GM18508 (cell line): ENCODE data around the gene ATG12.
"Not testable (repeated sequence)": the region's sequence is repeated elsewhere in the genome, so short reads cannot be mapped to it uniquely, and the experiment has no call there.

Source experiments
- ATAC-seq: cut with Tn5 transposase; IDR thresholded peaks from one replicate; pipeline ENCODE4 v1.9.1; 2021; ENCODE audit warnings: moderate number of reproducible peaks; ENCODE audit not compliant: insufficient read depth, unreplicated experiment

The ATG12 gene

DNA sequence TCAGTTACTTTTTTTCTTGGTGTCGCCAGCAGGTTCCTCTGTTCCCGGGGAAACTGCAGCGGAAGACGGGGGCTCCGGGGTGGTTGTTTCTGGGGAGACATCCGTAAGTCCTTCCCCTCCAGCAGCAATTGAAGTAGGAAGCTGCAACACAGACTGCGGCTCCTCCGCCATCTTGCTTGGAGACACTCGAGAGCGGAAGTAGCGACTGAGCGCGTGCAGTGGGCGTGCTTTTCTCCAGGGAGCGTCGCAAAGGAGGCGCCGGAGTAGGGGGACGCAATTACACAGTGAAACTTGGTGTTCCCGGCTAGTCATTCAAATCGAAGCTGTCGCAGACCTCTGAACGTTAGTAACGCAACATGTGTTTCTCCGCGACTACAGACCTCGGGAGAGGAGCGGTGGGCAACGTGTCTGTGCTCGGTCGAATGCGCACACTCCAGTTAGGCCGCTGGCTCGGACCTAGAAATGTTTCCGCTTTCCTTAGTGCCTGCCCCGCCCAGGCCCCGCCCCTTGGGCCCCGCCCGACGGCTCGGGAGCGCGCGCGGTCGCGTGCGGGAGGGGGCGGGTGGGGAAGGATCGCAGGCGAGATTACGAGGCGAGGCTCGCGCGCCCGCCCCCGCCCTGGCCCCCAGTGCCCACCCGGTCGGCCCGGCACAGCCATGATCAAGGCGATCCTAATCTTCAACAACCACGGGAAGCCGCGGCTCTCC, at the start of gene ATG12, which contains the start of gene AP3S1:
Gene ATG12 (minus strand): TSS at position 184 of the 707 bp plus-strand sequence. CDS start 13 bp downstream, at position 171.
Gene AP3S1 (plus strand): TSS at position 554 of the 707 bp plus-strand sequence. CDS start 103 bp downstream, at position 657.
- ATAC-seq: peak; percentile 61

DNA sequence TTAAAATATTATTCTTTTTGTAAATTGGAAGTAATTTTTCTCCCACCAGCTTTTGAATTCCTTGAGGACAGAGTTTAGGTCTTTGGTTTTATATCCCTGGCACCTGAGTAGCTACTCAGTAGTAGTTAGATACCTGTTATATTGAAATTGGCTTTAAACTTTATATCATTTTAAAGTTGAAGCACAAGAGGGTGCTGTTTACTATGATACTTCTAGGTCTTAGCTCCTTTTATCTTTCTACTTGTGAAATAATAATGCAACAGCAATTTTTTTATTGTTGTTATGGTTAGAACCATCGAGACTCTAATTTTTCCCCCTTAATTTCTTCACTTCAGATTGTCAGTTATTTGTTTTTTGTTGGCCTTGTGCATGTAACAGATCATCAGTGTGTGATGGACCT, 46.7 kb upstream of the ATG12 start:
- no peak for ATAC-seq

DNA sequence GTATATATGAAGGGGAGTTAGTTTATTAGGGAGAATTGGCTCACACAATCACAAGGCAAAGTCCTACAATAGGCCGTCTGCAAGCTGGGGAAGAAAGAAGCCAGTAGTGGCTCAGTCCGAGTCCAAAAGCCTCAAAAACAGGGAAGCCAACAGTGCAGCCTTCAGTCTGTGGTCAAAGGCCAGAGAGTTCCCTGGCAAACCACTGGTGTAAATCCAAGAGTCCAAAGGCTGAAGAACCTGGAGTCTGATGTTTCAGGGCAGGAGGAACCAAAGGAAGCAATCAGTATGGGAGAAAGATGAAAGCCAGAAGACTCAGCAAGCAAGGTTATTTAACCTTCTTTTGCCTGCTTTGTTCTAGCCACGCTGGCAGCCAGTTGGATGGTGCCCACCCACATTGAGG, 43.8 kb upstream of the ATG12 start:
- not testable (repeated sequence) for ATAC-seq

DNA sequence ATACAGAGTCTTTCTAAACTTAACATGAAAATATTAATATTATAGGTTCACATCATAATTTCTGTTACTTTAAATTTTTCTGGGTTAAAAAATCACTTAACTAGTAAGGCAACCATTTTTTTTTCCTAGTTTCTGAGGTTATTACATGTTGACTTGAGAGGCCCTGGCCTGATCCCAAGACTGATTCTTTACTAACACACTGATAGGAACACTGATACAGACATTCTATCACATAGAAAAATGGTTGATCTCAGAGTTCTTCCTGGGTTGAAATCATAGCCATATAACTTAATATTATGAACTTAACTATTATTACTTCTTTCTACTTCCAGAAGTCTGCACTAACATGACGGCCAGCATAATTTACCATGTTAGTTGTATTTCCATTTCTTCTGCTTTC, 43.3 kb upstream of the ATG12 start:
- ATAC-seq: no peak

DNA sequence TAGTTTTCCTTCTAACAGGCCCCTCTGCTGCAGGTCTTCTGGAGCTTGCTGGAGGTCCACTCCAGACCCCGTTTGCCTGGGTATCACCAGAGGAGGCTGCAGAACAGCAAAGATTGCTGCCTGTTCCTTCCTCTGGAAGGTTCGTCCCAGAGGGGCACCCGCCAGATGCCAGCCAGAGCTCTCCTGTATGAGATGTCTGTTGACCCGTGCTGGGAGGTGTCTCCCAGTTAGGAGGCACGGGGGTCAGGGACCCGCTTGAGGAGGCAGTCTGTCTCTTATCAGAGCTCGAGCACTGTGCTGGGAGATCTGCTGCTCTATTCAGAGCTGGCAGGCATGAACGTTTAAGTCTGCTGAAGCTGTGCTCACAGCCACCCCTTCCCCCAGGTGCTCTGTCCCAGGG, 41.1 kb upstream of the ATG12 start:
- ATAC-seq: not testable (repeated sequence)

DNA sequence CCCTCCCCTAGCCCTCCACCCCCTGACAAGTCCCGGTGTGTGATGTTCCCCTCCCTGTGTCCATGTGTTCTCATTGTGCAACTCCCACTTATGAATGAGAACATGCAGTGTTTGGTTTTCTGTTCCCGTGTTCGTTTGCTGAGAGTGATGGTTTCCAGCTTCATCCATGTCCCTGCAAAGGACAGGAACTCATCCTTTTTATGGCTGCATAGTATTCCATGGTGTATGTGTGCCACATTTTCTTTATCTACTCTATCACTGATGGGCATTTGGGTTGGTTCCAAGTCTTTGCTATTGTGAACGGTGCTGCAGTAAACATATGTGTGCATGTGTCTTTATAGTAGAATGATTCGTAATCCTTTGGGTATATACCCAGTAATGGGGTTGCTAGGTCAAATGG, 36.0 kb upstream of the ATG12 start:
- ATAC-seq: not testable (repeated sequence)

DNA sequence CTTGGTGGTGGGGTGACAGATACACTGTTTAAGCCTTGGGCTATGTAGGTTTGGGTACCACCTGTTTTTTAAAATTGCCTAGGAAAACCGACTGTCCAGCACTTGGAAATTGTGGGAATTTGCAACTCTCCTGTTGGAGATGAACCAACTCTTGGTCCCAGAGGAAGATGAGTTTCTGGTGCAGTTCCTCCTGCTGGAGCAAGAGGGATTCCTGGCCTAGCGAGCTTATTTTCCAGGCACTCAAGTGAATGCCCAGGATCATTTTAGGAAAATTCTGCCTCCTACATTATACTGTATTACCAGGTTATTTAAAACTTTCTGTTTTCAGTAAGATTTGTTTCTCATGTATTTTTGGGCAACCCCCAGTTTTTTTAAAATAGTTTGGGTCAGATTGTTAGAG, 34.1 kb upstream of the ATG12 start:
- no peak for ATAC-seq

DNA sequence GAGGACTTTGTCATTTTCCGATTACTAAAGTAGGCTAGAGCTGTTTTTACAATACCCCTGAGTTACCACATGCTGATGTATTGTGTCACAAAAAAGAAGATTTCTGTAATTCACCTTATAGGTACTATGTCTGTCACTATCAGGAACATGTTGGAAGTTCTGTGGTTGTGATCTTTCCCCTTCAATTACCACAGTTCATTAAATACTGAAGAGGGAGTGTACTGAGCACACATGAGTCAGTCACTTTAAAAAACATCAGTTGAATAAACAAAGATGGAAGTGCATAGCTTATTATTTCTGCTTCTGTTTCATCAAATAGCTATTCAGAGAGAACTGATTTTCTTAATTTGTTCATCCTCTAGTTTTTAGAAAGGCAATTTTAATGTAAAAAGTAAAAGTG, 32.0 kb upstream of the ATG12 start:
- ATAC-seq: no peak

DNA sequence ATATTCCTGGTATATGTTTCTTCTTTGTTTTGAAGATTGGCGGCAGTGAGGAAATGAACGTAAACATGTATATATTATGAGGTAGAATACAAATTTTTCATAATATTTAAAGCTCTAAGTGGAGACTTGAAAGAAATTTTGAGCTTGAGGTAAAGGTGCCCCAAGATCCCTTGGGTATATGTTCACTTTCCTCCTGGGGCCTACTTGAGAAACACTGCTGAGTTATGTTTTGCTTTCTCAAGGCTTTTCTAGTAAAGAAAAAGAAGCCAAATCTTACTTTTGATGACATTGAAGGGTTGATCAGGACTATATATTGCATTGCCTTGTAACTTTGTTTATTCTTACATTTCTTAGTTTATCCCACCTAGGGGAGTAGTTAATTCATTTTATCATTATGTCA, 31.1 kb upstream of the ATG12 start:
- ATAC-seq: no peak

DNA sequence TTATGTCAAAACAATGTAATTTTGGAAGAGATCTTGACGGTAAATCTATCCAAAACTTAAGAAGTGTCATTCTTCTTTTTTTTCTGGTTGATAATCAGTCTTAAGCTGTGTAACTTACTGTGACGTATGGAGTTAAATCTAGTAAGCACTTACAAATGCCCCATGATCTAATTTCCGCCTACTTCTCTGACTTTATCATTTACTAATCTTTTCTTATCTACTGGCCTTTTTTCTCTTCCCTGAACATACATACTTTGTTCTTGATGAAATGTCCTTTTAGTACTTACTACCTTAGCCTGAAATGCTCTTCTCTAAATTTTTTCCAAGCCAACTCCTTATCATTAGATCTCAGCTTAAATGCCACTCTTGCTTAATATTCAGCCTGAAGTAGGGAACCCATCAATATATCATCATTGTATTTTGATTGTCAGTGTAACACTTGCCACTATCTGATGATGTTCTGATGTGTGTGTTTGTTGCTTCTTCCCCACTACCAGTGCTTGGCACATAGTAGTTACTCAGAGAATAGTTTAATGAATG, 28.0 kb upstream of the ATG12 start:
- no peak for ATAC-seq

DNA sequence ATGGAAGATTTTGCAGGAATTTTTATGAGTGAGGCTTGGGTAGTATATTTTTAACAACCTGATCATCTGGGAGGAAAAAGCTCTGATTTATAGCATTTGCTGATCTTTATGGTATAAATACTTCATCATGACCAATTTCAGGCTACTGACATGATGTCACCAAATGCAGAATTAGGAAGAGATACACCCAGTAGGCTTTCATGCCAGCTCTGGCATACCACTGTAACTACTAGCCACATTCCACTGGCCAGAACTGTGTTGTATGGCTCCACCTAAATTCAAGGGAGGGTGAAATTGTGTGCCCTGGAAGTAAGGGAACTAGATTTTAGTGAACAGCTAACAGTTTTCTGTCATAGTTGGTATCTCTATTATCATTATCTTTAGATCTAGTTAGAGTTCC, 18.0 kb upstream of the ATG12 start:
- ATAC-seq: no peak

DNA sequence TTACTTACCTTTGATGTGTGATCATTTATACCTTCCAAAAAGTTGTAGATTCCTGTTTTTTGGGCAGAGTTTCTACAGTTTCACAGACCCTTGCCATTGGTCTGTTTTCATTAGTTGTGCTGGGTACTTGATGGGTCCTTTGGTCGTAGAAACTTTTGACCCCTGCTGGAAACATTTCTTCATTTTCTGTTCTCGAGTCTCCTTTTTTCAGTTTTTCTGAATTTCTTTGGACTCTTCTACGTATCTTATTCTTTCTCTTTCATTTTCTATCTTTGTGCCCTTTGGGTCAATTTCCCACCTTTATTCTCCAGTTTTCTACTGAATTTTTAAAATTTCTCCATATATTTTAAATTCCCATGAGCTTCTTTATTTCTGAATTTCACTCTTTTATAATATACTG, 17.0 kb upstream of the ATG12 start:
- no peak for ATAC-seq

DNA sequence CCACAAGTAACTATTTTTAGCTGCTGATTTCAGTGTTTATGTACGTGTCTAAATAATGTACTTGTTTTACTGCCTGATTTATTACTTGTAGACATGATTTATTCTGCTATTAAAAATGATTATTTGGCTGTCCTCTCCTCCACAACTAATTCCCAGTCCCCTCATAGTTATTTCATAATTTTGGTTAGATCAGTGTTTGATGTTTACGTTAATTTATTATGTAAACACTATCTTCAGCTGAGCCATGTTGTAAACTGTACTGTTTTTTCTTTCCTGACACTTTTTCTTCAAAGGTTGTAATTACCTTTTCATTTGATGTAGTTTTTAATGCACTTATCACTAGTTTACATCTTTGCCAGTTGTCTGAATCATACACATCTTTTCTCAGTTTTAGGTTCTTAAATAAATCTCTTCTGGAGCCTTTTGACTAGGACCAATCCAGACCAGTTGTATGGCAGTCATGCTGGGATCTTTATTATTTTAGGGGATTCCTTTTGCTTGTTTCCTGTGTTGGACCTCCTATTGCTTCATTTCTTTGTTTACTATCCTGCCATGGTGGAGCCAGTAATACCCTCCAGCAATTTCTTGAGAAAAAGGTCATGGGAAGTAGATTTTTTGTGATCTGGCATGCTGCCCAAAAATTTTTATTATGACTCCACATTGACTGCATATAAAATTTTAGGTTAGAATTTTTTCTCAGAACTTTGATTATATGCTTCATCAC, 16.4 kb upstream of the ATG12 start:
- ATAC-seq: no peak

DNA sequence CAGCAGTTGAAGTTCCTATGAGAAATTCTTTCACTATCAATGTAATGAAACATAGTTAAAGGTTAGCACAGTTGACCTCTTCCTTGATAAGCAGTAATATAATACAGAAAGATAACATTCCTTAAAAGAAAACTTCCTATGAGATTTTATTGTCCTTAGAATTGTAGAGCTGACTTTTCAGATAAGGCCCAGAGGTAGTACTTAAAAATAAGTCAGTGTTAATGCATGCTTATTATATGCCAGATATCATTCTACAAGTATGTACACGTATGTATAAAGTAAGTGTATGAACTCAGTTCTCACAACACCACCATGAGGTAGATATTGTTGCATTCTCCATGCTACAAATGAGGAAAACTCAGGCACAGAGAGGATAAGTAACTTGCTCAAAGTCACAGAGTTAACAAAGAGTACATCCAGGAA, 15.7 kb upstream of the ATG12 start:
- ATAC-seq: no peak

DNA sequence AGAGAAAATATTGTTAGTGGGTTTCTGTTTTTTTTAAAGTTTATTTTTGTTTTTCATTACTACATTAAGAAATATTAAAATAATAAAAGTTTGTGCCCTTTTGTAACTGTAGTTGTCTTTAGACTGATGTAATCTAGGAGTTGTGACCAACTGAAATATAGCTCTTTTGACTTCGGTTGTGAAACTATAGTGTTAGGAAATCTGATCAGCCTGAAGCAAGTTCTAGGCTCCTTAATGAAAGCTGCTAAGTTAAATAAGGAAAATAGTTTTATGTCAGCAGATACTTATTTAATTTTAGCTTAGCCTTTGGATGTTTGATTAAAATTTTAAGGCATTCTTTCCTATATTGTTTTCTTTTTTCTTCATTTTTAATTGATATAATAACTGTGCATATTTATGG, 14.6 kb upstream of the ATG12 start:
- ATAC-seq: no peak

DNA sequence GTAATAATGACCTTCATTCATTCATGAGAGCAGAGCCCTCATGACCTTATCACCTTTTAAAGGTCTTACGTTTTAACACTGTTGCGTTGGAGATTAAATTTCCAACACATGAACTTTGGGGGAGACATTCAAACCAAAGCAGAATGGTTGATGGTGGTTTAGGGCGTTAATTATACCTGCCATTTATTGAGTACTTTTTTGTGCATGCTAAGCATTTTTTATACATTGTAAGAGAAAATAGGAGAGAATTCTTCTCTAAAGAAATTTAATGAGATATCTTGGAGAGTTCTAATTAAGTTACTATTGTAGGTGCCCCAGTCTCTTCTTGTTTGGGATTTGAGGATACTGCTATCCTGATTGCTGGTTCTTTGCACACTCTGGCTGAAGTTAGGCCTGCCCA, 12.8 kb upstream of the ATG12 start:
- ATAC-seq: no peak

DNA sequence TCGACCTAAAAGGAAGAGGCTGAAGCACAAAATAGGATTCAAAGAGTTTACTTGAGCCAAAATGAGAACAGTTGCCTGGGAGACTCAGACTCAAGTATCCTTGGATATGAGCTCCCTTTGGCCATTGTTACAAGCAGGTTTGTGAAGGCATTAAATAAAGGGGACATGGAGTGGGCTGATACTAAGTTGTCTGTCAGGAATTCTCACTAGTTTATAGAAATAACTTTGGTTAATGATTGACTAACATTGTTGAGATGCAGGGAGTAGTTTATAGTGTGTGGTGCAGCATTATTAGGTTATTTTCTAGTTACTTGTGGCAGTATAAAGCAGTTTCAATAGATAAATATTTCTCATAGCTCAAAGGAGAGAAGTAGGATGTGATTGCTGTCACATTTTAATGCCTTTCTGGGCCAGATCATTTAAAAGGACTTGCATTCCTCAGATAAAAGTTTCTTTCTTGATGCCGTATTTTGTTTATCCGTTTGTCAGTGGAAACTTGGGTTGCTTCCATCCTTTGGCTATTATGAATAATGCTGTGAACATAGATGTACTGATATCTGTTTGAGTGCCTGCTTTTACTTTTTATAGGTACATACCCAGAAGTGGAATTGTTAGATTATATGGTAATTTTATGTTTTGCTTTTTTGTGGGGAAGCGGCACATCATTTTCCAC, 9.5 kb upstream of the ATG12 start:
- ATAC-seq: no peak

DNA sequence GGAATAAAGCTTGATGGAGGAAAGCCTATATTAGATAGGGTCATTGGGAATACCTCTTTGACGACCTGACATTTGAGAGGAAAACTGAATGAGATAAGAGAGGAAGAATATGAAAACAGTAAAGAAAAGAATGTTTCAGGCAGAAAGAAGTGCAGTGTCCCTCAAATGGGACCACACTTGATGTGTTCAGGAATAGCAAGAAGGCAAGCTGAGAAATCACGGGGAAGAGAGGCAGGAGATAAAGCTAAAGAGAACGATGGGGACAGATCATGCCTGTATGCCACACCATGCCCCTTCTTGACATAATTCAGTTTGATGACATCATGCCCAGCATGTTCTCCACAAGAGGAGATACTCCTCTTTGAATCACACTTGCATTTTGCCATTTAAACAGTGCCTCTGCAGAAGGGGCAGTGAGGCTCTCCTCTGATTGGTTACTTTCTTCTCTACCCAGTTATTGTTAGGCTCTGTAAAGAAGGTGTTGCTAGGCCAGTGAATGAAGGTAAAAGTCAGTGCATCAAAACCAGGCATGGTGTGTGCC, 8.0 kb upstream of the ATG12 start:
- ATAC-seq: no peak

DNA sequence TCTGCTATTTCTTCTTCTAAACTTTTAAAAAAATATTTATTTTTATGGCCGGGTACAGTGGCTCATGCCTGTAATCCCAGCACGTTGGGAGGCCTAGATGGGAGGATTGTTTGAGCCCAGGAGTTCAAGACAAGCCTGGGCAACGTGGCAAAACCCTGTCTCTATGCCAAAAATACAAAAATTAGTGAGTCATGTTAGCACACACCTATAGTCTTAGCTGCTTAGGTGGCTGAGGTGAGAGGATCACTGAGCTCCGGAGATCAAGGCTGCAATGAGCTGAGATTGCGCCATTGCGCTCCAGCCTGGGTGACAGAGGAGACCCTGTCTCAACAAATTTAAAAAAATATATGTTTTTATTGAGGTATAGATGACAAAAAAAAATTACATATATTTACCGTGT, 5.9 kb upstream of the ATG12 start:
- no peak for ATAC-seq

DNA sequence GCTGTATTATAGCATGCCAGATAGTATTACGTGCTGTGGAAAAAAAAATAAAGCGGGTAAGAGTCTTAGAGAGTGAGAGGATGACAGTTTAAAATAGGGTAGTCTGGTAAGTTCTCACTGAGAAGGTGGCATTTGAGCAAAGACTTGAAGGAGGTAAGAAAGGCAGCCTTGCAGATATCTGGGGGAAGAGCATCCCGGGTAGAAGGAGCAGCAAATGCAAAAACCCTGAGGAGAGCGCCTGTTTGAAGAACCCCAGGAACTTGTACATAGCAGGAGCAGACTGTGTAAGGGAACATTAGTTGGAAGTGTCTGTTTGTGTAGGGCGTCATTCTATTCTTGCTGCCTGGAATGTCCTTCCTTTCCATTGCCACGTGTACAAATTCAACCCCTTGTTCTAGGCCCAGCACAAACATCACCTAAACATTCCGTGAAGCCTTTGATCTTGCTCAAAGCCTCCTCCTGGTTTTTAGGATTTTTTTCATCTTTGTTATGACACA, 3.0 kb upstream of the ATG12 start:
- ATAC-seq: no peak
